Breast epithelium (tissue), 4 donors: ENCODE data around the gene MOCS3. TPM values are rescaled to one million over a fixed set of nuclear protein-coding genes. Genes with fewer than 3 reads are reported as not detected.
"Not testable (repeated sequence)": the region's sequence is repeated elsewhere in the genome, so short reads cannot be mapped to it uniquely, and the experiment has no call there.

ENCODE experiments used
- DNase-seq, 2 donors: peaks; one replicate each; pipeline ENCODE4 v3.0.0-alpha.2; 2019; ENCODE audit warnings: low spot score in 2 of 2
- H3K27ac ChIP-seq, 2 donors: fragments of 200-600 bp; sonication (generic) in 1 of 2; one replicate each; pipeline ENCODE4 v1.5.1; 2016 to 2019; ENCODE audit warnings: mild to moderate bottlenecking in 1 of 2
- H3K27me3 ChIP-seq, 2 donors: fragments of 200-600 bp; sonication (generic) in 1 of 2; one replicate each; pipeline versions ENCODE4 v1.5.1 to v1.6.0; 2017 to 2019; ENCODE audit warnings: control low read depth in 1 of 2, mild to moderate bottlenecking in 1 of 2
- H3K36me3 ChIP-seq: fragments of 200-600 bp; one replicate; pipeline ENCODE4 v1.5.1; 2019
- H3K4me1 ChIP-seq, 2 donors: fragments of 200-600 bp; sonication (generic); one replicate each; pipeline ENCODE4 v1.5.1; 2016 to 2019; ENCODE audit warnings: control low read depth in 1 of 2
- H3K4me3 ChIP-seq, 3 donors: fragments of 200-600 bp; sonication (generic); 1 replicate in 2 of 3; 2 replicates in 1 of 3; pipeline ENCODE4 v1.5.1; 2016 to 2019; ENCODE audit warnings: mild to moderate bottlenecking in 3 of 3, moderate library complexity in 2 of 3
- H3K9me3 ChIP-seq, 2 donors: fragments of 200-600 bp; sonication (generic) in 1 of 2; one replicate each; pipeline ENCODE4 v1.5.1; 2016 to 2019; ENCODE audit warnings: control low read depth in 1 of 2
- CTCF ChIP-seq, 3 donors: fragments of 450-650 bp; IDR thresholded peaks; one replicate each; pipeline ENCODE4 v1.5.1; 2016 to 2017; ENCODE audit warnings: antibody characterized with exemption in 3 of 3, mild to moderate bottlenecking in 3 of 3, moderate library complexity in 3 of 3
- POLR2A ChIP-seq: fragments of 450-650 bp; IDR thresholded peaks from one replicate; pipeline ENCODE4 v1.6.1; 2016; ENCODE audit warnings: antibody characterized with exemption, mild to moderate bottlenecking, moderate library complexity
- POLR2AphosphoS5 ChIP-seq, 3 donors: sonication (generic); formaldehyde crosslinking; IDR thresholded peaks; one replicate each; pipeline ENCODE4 v1.6.1; 2017; ENCODE audit warnings: antibody characterized with exemption in 3 of 3
- intact Hi-C: fragments of 100-400 bp; cut with DNase I; formaldehyde crosslinking; loops from one replicate; pipeline ENCODE4 v1.15.1; 2023; ENCODE audit warnings: low total_unique reads
- total RNA-seq, 3 donors: library from RNA; depleted of rRNA; stranded (reverse); fragments of >200 nt; gene quantifications; one replicate each; pipeline ENCODE4 v1.1.0, GENCODE V29; 2016

MOCS3 gene
- total RNA-seq, 3 donors from 2014 or later: 4.5 to 6.4 (median 4.9) TPM

- Histone ChIP-seq H3K27ac (no peak overlapping the region), H3K27me3 (peaks cover 0 to 4% of the 10 kb centered on the region in 2 donors), H3K4me3 (no peak overlapping the region), H3K9me3 (no peaks in the 10 kb centered on the region), H3K4me1 (no peaks in the 10 kb centered on the region), H3K36me3 (no peaks in the 10 kb centered on the region)
- intact Hi-C loops: no loop called here
- TF ChIP-seq POLR2AphosphoS5 (IDR thresholded peaks at IDR 0.05): no peak
- TF ChIP-seq CTCF (IDR thresholded peaks at IDR 0.05): no peak
- no peak for TF ChIP-seq POLR2A
- DNase-seq: peak in 1 of 2 donors; percentile 22
Observed at GRCh38 chr20:50975701-50976330, 17.2 kb downstream of the MOCS3 start.

- no peaks in the 10 kb centered on the region for H3K4me1 ChIP-seq
- no peak overlapping the region for H3K27ac ChIP-seq
- intact Hi-C loops: no loop called here
- H3K27me3 ChIP-seq: peaks cover 0 to 4% of the 10 kb centered on the region in 2 donors
- no peaks in the 10 kb centered on the region for H3K36me3 ChIP-seq
- no peak for TF ChIP-seq POLR2A
- TF ChIP-seq CTCF (IDR thresholded peaks at IDR 0.05): no peak
- no peak for TF ChIP-seq POLR2AphosphoS5 (IDR thresholded peaks at IDR 0.05)
- H3K9me3 ChIP-seq: no peaks in the 10 kb centered on the region
- H3K4me3 ChIP-seq: no peak overlapping the region
- DNase-seq: peak in 1 of 2 donors; percentile 51
Observed at GRCh38 chr20:50977066-50978021, 18.7 kb downstream of the MOCS3 start.

GRCh38 chr20:50978533-50978932 is 19.9 kb downstream of the MOCS3 start:
- H3K27me3 ChIP-seq, H3K4me1 ChIP-seq, H3K36me3 ChIP-seq, H3K4me3 ChIP-seq, H3K9me3 ChIP-seq, H3K27ac ChIP-seq, DNase-seq, intact Hi-C loops: not testable (repeated sequence)

- Histone ChIP-seq H3K9me3 (no peaks in the 10 kb centered on the region), H3K36me3 (no peaks in the 10 kb centered on the region), H3K4me3 (no peak overlapping the region), H3K27me3 (peaks cover 0 to 4% of the 10 kb centered on the region in 2 donors), H3K27ac (no peak overlapping the region), H3K4me1 (no peaks in the 10 kb centered on the region)
- intact Hi-C loops: loop anchor here (5.0 to 10.0 kb wide), 2 partner anchors 225 to 327 kb away; no protein-coding TSS in a partner anchor
- TF ChIP-seq POLR2A: no peak
- no peak for TF ChIP-seq POLR2AphosphoS5 (IDR thresholded peaks at IDR 0.05)
- no peak for TF ChIP-seq CTCF (IDR thresholded peaks at IDR 0.05)
- no peak for DNase-seq
Observed at GRCh38 chr20:50980071-50980681, 21.6 kb downstream of the MOCS3 start.

- no peaks in the 10 kb centered on the region for H3K9me3 ChIP-seq
- no peak for DNase-seq
- H3K4me1 ChIP-seq: no peaks in the 10 kb centered on the region
- H3K27me3 ChIP-seq: peaks cover 0 to 4% of the 10 kb centered on the region in 2 donors
- no peak overlapping the region for H3K27ac ChIP-seq
- no peak overlapping the region for H3K4me3 ChIP-seq
- TF ChIP-seq CTCF (IDR thresholded peaks at IDR 0.05) (peak; percentile 57 to 66 (median 65)), POLR2AphosphoS5 (IDR thresholded peaks at IDR 0.05) (no peak)
- intact Hi-C loops: loop anchor here (5.0 to 10.0 kb wide), 2 partner anchors 224 to 326 kb away; no protein-coding TSS in a partner anchor
- H3K36me3 ChIP-seq: no peaks in the 10 kb centered on the region
Observed at GRCh38 chr20:50980851-50981713, 22.5 kb downstream of the MOCS3 start.
